HG02885 (cell line): Measurements from ENCODE around the gene NAA80.
"Not testable (repeated sequence)": the region's sequence is repeated elsewhere in the genome, so short reads cannot be mapped to it uniquely, and the experiment has no call there.

Source experiments
- ATAC-seq: cut with Tn5 transposase; IDR thresholded peaks from one replicate; pipeline ENCODE4 v1.9.1; 2021; ENCODE audit warnings: mild to moderate bottlenecking; ENCODE audit not compliant: unreplicated experiment, poor library complexity

The NAA80 gene

DNA sequence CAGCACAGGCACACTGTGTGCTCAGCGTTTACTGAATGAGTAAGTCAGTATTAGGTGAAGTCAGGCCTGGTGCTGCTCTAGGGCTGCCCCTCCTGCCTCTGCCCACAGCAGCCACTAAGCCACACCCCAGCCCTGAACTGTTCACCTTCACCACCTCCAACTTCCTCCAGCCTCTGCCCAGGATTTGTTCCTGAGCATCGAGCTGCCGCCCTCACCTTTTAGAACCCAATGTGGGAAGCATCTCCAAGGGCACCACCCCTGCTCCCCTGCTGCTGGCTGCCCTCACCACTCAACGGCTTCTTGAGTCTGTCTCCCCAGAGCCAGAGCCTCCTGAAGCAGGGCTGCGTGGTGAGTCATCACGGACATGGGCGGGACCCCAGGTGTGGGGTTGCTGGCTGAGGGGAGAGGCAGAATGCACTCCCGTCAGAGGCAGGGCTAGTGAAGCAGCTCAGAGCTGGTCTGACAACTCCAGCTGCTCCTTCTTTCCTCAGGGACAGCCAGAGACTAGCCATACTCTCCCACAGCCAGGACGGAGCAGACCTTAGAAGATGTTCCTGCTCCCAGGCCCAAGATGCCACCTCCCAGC is 17.5 kb upstream of the NAA80 start:
- ATAC-seq = no peak

DNA sequence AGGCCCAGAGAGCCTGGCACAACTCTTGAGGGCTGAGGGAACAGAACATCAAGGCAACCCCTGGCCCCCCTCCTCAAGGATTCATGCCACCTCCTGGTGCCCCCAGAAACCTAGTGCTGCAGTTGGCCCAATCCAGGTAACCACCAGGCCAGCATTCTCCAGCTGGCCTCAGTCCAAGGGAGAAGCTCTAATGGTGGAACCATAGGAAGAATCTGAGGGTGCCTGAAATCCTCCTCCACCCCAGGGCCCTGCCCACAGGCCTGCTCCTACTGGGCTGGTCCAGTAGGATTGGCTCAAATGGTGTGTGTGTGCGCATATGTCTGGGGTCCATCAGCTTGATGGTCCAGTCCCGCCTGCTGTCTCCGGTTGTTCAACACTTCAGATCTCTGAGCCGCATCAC is 15.6 kb upstream of the NAA80 start:
- ATAC-seq = no peak

DNA sequence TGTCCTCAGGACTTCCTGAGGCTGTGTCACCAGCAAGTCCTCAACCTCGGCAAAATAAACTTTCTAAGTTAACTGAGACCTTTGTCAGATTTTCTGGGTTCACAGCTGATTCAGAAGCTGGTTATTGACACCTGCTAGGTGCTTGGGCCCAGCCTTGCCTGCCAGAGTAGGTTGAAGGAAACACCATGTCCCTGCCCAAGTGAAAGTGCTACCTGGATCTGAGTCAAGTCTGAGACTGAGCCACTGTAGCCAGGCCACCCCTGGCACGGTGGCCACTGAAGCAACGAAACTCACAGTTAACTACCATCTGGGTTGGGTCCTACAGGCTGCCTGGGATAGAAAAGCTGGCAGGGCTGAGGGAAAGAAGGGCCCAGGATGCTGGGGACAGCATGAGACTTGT is 15.1 kb upstream of the NAA80 start:
- no peak for ATAC-seq

DNA sequence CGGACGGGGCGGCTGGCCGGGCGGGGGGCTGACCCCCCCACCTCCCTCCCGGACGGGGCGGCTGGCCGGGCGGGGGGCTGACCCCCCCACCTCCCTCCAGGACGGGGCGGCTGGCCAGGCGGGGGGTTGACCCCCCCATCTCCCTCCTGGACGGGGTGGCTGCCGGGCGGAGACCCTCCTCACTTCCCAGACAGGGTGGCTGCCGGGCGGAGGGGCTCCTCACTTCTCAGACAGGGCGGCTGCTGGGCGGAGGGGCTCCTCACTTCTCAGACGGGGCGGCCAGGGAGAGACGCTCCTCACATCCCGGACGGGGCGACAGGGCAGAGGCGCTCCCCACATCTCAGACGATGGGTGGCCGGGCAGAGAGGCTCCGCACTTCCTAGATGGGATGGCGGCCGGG is 12.8 kb upstream of the NAA80 start:
- ATAC-seq = not testable (repeated sequence)

DNA sequence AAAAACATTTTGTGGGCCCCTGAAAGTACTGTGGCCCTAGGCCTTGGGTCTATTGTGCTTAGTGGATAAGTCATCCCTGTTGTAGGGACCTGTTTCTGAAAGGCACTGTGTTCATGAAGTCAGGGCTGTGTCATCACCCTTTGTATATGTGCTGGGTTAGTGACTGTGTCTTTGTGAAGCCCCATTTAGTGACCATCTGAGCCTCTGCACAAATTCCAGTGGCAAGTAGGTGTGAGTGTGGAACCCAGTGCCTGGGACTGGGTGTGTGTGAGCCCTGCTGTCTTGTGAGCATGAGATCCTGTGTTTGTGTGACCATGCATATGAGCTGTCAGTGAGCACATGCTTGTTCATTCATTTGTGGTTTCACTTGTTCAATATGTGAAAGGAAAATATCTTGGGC is 5.4 kb upstream of the NAA80 start:
- ATAC-seq = no peak

DNA sequence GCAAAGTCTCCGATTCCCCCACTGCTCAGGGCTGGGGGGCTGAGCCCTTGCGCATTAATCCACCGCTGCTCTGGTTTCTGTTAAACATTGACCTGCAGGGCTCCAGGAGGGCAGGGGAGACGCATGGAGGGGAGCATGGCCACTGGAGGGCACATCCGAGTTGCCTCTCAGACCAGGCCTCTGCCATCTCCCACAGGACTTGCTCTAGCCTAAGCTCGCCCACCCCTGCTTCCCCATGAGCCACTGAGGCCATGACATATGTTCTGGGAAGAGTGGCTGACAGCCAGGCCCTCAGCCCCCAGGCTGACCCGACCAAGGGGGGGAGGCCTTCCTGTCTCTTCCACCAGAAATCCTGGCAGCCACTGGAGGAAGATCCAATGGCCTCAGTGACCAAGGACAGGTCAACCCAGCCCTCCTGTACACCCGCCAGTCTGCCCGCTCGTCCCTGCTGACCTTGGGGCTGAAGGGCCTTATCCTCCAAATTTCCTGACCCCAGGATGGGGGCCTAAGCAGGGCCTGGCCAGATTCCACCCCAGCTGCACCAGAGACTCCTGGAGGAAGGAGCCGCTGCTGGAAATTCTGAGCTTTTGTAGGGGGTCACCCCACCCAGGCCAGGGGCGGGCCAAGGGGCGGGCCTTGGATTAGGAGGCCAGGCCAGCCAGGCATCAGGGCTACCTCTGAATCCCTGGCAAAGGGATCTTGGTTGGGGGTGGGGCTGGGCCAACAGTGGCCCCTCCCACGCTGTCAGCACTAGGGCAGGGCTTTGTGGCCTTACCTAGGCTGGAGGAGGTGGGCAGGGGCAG is 4.0 kb upstream of the NAA80 start, which contains the start of gene HYAL1:
HYAL1 (minus strand) TSS at position 562 of the 803 bp plus-strand sequence. CDS start 618 bp downstream, outside the sequence.
- ATAC-seq = no peak

DNA sequence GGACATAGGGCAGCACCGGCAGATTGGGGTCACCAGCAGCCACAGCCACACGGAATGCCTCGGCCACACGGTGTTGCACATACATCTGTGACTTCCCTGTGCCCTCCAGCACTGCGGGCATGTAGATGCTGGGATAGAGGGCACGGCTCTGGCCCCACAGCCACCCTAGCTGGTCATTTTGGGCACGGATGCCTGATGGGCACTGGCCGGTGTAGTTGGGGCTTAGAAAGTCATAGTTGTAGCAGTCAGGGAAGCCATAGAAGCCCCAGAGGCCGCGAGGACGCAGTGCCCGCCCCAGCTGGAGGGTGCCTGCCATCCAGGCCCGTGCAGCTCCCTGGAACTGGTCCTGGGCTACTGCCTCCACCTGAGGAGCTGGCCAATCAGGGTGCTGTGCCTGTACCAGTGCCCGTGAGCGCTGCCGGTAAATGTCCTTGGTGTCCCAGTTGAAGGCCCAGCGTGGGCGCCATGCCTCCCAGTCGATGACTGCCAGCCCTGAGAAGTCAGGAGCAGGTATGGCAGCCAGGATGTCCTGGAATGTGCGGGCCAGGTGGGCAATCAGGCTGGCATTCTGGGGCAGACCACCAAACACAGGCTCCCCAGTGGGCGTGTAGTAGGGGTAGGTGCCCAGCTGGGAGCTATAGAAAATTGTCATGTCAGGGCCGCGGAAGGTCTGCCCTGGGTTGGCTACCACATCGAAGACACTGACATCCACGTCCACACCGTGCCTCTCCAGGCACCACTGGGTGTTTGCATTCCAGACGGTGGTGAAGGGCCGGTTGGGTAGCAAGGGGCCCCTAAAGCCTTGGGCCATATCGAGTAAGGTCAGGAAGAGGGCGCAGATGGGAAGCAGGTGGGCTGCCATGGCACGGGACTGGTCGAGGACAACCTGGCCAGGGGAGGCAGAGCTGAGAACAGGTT is 3.1 kb upstream of the NAA80 start:
- ATAC-seq = no peak

DNA sequence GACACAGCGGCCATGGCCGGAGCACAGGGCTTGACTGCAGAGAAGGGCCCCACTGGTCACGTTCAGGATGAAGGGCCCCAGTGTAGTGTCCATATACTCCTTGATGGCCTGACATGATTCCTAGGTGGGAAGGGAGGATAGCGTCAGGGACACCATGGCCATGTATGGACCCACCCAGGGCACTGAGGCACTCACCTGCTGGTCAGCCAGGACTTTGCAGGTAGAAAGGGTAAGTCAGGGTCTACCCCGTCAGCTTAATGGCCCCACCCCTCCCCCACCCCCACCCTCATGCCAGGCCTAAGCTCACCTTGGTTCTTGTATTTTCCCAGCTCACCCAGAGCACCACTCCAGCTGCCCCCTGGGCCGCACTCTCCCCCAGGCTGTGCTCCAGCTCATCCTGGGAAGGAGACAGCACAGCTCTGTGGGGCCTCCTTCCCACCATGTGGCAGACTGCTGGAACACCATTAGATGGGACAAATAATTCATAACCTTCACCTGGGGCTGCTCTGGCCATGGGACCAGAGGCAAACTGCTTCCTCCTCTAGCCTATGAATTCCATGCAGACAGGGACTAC is 1.6 kb upstream of the NAA80 start:
- ATAC-seq = no peak

DNA sequence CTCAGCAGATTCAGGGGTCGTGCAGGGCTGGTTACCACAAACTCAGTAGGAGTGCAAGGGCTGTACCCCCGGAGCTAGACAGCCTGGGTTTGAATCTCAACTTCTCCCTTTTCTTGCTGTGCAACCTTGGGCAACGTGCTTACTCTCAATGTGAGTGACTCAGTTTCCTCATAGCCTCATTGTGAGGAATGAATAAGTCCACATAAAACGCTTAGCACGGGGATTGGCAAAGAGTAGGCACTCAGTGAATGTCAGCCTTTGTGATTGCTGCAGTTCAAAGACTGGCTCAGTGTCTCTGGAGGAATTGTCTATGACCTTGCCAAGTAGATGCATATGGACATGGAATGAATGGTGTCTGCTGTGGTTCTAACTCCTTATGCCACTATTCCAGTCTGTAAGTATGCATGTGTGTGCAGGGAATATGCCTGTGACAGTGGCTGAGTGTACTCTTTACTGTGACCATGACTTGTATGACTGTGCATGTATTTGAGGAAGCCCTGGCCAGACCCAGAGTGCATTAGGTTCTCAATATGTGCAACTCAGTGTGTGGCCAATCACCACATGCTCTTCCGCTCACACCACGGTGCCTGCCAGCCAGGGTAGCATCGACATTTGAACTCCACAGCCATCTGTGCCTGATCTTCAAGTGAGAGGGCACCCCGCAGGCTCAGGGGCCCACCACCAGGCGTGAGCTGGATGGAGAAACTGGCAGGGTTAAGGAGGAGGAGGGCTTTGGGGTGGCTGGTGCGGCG is 900 bp upstream of the NAA80 start:
- ATAC-seq = no peak

DNA sequence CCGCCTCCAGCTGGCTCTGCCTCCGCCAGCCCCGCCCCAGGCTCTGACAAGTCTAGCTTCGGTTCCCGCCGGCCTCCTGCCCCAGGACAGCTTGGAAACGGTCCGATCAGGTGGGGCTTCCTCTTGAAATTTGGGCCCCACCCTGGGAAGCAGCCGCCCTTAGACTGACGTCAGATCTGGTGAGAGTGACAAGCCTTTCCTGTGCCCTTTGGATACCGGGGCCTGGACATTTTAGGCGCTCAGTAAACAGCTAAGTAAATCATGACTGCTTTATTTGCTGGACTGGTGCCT is 378 bp upstream of the NAA80 start:
- ATAC-seq = no peak

DNA sequence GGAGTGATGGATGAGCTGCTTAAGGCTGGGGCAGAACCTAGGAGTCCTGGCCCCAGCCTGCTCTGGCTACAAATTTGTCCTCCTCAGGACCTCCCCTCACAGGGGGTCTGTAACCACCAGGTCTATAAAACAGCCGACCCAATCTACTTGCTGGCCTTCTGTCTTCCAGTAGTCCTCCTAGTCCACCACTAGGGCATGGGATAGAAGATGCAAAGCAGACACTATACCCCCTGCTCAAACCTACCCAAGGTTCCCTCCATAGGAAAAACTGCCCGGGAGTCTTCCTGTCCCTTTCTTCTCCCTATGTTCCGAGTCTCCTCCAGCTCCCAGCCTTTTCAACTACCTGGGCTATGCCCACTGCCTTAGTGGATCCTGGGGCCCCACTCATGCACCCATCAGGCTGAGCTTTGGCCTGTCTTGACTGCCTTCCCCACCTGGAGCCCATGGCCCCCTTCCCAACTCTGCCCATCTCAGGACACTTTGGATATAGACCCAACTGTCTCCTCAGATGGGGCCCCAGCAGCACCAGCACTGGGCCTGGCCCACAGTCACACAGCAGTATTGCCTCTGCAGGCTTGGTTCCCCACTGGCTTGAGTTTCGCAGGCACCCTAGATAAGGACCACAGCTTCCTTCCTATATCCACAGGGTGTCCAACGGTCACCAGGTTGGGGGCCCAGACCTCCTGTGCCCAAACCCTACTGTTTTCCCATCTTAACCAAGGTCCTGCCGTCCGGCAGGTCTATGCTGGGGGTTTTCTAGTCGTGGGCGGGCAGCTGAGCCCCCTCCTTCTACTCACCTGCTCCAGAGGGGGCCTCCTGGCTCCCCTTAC is 1.1 kb downstream of the NAA80 start:
- ATAC-seq = no peak

DNA sequence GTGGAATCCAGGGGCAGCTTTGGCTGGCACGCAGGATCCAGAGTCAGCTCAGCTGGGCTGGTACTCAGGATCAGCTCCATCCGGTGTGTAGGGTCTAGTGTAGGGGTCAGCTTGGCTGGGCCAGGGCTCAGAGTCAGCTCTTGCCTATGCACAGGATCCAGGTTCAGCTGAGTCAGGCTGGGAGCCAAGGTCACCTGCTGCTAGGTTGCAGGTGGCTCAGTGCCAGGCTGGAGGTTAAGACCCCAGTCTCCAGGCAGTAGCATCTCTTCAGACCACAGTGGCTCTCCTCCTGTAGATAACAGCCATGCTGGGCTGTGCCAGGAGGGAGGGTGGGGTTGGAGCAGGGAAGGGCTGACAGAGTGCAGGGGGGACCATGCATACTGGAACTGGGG is 1.8 kb downstream of the NAA80 start:
- no peak for ATAC-seq

DNA sequence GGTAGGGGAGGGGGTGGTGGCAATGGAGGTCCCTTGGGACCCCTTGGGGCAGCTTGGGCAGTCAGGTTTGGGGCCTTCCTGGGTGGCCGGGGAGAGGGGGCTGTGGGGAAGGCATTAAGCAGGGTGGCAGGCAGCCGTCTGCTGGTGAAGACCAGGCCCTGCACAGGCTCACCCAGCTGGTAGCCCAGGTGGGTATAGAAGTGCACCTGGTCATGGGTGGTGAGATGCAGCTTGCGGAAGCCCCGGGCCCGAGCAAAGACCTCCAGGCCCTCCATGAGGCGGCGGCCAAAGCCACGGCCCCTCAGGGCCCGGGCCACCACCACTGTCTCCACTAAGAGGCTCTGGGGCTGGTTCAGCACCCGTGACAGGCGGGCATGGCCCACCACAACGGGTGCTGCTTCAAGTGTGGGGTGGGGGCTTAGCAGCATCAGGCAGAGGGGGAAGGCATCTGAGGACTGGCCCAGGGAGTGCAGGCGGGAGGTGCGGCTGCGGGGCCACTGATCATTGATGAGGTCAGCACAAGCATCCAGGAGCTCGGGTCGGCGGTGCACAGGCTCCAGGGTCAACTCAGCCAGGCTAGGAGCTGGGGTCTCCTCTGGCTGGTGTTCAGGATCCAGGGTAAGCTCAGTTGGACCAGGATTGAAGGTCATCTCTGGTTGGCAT is 2.4 kb downstream of the NAA80 start:
- no peak for ATAC-seq

DNA sequence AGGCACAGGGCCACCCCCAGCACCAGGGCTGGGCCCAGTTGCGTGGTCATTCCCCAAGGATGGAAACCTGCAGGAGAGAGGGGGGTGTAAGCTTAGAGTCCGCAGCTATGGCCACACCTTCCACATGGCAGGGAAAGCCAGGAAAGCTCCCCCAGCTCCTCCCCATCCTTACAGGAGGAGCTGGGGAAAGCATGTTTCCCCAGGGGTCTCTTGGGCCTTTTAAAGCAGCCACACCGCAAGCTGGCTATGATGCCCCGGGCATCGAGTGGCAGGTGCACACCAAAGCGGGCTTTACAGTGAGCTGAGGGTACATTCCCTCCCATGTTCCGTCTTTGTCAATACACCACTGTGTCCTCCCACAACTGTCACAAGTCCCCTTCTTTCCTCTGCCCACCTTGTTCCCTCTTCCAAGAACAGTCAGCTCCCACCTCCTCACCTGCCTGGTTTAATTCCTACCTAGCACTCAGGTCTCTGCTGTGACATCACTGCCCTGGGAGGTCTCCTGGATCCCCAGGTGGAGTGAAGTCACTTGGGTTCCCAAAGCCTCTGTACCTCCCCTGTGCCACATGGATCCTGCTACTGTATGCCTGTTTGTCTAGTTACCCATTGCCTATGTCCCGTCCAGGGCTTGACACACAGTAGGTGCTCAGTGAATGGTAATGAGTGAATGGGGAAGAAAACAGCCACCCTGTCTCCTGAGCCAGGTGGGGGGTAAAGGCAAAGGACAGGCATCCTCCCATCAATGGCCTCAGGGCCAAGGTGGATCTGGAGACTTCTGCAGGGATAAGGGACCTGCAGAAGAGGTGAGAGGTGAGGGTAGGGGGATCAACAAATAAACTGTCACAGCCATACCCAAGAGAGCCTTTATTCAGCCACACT is 3.4 kb downstream of the NAA80 start:
- no peak for ATAC-seq

DNA sequence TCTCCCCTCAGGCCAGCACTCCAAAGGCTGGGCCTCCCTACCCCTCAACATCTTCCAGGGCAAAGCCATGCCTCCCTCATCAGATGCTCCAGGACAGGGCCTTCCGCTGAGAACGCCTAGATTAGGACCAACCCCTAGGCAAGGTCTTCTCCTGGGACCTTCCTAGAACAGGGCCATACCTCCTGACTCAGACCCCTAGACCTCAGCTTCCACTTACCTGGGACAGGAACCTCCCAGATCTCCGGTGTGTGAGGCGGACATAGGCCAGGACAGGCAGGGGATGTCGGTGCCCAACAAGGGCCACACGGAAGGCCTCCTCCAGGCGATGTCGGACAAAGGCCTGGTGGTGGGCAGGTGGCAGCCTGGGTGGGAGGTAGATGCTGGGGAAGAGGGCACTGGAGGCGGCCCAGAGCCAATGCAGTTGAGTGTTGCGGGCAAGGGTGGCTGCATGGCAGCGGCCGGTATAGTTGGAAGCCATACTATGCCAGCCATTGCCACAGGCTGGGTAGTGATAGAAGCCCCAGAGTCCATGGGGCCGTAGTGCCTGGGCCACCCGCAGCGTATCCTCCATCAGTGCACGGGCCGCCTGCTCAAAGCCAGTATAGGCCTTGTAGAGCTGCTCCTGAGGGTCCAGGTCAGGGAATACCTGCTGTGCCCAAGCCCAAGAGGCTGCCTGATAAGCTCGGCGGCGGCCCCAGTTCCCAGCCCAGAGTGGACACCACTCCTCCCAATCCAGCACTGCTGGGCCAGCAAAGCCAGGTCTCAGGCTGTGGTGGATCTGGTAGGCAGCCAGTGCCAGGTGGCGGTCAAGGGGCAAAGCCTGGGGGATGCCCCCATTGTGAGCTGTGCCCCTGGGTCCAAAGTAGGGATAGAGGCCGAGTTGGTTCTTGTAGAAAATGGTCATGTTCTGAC is 4.5 kb downstream of the NAA80 start:
- ATAC-seq = no peak

DNA sequence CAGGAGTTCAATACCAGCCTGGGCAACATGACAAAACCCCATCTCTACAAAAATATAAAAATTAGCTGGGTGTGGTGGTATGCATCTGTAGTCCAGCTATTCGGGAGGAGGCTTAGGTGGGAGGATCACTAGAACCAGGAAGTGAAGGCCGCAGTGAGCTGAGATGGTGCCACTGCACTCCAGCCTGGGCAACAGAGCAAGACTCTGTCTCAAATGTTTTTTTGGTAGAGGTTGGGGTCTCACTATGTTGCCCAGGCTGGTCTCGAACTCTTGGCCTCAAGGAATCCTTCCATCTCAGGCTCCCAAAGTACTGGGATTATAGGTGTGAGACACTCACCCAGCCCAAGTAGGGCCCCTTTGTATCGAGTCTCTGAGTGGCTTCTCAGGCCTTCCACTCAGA is 5.1 kb downstream of the NAA80 start:
- no peak for ATAC-seq
